Measurements from ENCODE around the gene M1AP. TPM values are rescaled to one million over a fixed set of nuclear protein-coding genes. Genes with fewer than 3 reads are reported as not detected.

The M1AP gene
- total and polyA plus RNA-seq, 2 experiments from 2014 or later, result not detected

DNA sequence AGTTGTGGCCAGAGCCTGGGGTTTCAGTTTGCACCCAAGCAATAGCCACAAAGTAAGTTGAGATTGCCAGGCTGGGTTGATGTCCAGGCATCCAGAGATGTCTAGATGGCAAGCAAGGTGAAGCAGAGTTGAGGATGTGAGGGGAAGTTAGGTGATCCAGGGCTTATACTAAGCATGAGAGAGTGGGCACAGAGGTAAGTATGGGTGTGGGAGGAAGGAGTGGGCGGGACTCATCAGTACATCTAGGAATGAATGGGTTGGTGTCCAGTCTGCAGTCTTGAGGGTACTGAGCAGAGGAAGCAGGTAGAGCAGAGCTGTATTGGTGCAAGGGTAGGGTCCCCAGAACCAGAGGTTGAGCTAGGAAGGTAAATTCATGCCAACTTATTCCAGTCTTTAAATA lies 7.4 kb upstream of the M1AP start:
- no peak for DNase-seq (ENCODE audit: low read depth in 1 of 2, low spot score in 1 of 2)
- Histone ChIP-seq H3K27ac (no peak overlapping the region), H3K4me3 (no peak overlapping the region), H3K9me3 (ENCODE audit: low read depth) (no peaks in the 10 kb centered on the region), H3K4me1 (ENCODE audit: low read depth) (no peaks in the 10 kb centered on the region), H3K27me3 (peaks cover 40% of the 10 kb centered on the region), H3K36me3 (no peaks in the 10 kb centered on the region)
- TF ChIP-seq, protein P1, sequence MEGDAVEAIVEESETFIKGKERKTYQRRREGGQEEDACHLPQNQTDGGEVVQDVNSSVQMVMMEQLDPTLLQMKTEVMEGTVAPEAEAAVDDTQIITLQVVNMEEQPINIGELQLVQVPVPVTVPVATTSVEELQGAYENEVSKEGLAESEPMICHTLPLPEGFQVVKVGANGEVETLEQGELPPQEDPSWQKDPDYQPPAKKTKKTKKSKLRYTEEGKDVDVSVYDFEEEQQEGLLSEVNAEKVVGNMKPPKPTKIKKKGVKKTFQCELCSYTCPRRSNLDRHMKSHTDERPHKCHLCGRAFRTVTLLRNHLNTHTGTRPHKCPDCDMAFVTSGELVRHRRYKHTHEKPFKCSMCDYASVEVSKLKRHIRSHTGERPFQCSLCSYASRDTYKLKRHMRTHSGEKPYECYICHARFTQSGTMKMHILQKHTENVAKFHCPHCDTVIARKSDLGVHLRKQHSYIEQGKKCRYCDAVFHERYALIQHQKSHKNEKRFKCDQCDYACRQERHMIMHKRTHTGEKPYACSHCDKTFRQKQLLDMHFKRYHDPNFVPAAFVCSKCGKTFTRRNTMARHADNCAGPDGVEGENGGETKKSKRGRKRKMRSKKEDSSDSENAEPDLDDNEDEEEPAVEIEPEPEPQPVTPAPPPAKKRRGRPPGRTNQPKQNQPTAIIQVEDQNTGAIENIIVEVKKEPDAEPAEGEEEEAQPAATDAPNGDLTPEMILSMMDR (IDR thresholded peaks at IDR 0.05; ENCODE audit: low read depth, low read length), result no peak

DNA sequence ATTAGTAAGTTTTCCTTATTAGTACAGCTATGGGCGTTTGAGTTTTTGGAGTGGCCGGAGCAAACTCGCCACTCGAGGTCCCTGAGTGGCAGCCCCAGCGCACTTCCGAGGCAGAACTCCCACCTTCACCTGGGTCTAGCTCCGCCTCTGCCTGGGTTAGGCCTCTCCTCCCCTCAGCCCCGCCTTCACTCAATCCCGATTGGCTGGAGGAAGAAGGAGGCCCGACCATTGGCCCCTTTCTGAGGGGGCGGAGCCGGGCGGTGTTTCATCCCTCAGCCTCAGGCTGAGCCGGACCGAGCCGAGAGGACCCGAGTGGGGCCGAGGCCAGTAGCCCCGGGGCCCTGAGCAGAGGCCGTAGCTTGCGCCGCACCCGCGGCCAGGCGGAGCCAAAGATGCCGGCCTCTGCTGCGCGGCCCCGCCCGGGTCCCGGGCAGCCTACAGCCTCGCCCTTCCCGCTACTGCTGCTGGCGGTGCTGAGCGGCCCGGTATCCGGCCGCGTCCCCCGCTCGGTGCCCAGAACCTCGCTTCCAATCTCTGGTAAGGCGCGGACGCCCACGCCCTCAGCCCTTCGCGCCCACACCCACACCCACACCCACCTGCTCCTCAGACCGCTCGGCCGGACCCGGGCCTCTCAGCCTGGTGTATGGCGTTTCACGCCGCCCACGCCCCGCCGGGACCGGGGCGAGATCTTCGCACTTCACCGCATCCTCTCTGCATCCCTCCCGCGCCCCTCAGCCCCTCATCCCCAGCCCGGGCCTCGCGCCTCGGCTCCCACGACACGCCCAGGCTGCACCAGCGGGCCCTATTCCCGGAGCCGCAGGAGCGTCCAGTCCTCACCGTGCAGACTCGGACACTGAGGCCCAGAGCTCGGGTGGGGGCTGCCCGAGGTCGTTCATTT lies 6.1 kb upstream of the M1AP start, which contains the start of gene SEMA4F:
TSS of gene SEMA4F (plus strand) at position 263 of the 898 bp plus-strand sequence. CDS start at position 393, 130 bp downstream.
- Histone ChIP-seq H3K4me3 (peak within 1 kb of the TSS; percentile 61), H3K9me3 (ENCODE audit: low read depth) (no peaks in the 10 kb centered on the region), H3K27ac (no peak within 1 kb of the TSS), H3K4me1 (ENCODE audit: low read depth) (no peaks in the 10 kb centered on the region), H3K27me3 (peaks cover 36% of the 10 kb centered on the region), H3K36me3 (no peaks in the 10 kb centered on the region)
- TF ChIP-seq, protein P1 (IDR thresholded peaks at IDR 0.05; ENCODE audit: low read depth, low read length), result no peak
- DNase-seq (ENCODE audit: low read depth in 1 of 2, low spot score in 1 of 2), result peak; percentile 96 to 98

- Histone ChIP-seq H3K27me3 (peaks cover 40% of the 10 kb centered on the region), H3K4me1 (ENCODE audit: low read depth) (no peaks in the 10 kb centered on the region), H3K36me3 (no peaks in the 10 kb centered on the region), H3K9me3 (ENCODE audit: low read depth) (no peaks in the 10 kb centered on the region), H3K4me3 (peak overlapping the region; percentile 61), H3K27ac (no peak overlapping the region)
- TF ChIP-seq, protein P1 (IDR thresholded peaks at IDR 0.05; ENCODE audit: low read depth, low read length), result no peak
- DNase-seq (ENCODE audit: low read depth in 1 of 2, low spot score in 1 of 2), result no peak
Observed at GRCh38 chr2:74653589-74653984, 5.5 kb upstream of the M1AP start.

DNA sequence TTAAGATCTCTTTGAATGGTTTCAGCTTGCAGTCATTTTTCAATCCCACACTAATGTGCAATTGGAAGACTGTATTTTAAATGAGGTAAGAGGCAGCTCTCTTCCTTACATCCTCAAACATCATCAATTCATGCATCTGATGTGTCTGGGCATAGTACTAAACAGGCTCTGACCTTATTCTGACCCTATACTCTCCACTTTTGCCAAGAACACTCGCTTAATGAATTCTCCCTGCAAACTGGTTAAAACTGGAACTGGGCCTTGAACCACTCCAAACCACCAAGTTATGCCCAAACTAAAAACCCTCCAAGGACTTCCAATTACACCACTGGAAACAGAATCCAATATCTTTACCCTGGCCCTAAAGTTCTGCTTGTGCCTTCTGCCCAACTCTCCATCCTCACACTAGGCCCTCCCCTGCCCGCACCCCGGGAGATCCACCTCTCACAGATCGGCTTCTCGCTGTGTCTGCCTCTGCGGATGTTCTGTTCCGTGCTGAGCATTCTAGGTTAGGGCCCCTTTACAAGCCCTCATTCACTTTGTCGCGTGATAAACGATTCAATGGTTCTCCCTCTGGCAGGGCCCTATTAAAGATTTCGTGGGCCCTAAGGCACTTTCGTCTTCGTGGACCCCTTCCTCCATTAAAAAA lies 1.2 kb downstream of the M1AP start:
- H3K9me3 ChIP-seq (ENCODE audit: low read depth), result no peaks in the 10 kb centered on the region
- DNase-seq (ENCODE audit: low read depth in 1 of 2, low spot score in 1 of 2), result no peak
- TF ChIP-seq, protein P1 (IDR thresholded peaks at IDR 0.05; ENCODE audit: low read depth, low read length), result no peak
- H3K4me1 ChIP-seq (ENCODE audit: low read depth), result no peaks in the 10 kb centered on the region
- H3K4me3 ChIP-seq, result no peak overlapping the region
- no peak overlapping the region for H3K27ac ChIP-seq
- H3K27me3 ChIP-seq, result peaks cover 15% of the 10 kb centered on the region
- H3K36me3 ChIP-seq, result no peaks in the 10 kb centered on the region

- TF ChIP-seq, protein P1 (IDR thresholded peaks at IDR 0.05; ENCODE audit: low read depth, low read length), result no peak
- no peaks in the 10 kb centered on the region for H3K4me1 ChIP-seq (ENCODE audit: low read depth)
- H3K27me3 ChIP-seq, result peaks cover 15% of the 10 kb centered on the region
- no peak overlapping the region for H3K27ac ChIP-seq
- no peaks in the 10 kb centered on the region for H3K9me3 ChIP-seq (ENCODE audit: low read depth)
- peak in 1 of 2 donors; percentile 27 for DNase-seq (ENCODE audit: low read depth in 1 of 2, low spot score in 1 of 2)
- no peaks in the 10 kb centered on the region for H3K36me3 ChIP-seq
- no peak overlapping the region for H3K4me3 ChIP-seq
Observed at GRCh38 chr2:74646201-74646600, 1.9 kb downstream of the M1AP start.
